ENCODE measurements around the gene CYP24A1.

- TF ChIP-seq CTCF (IDR thresholded peaks at IDR 0.05) (no peak), POLR2A (IDR thresholded peaks at IDR 0.05) (no peak)
These were observed 62.3 kb downstream of the CYP24A1 start for GRCh38 chr20:54111460-54111859.
